GM19467 (cell line): ENCODE results near the gene SALL2.
A peak's percentile ranks its signal among the peaks of the same experiment; 100 is the strongest.

Source experiments
- ATAC-seq: cut with Tn5 transposase; IDR thresholded peaks from one replicate; pipeline ENCODE4 v1.9.1; 2021; ENCODE audit warnings: mild to moderate bottlenecking, moderate library complexity; ENCODE audit not compliant: unreplicated experiment

The SALL2 gene

GRCh38 chr14:21528381-21529348 is 2.5 kb upstream of the SALL2 start:
- no peak for ATAC-seq

GRCh38 chr14:21527318-21527679 is 1.2 kb upstream of the SALL2 start:
- no peak for ATAC-seq

DNA sequence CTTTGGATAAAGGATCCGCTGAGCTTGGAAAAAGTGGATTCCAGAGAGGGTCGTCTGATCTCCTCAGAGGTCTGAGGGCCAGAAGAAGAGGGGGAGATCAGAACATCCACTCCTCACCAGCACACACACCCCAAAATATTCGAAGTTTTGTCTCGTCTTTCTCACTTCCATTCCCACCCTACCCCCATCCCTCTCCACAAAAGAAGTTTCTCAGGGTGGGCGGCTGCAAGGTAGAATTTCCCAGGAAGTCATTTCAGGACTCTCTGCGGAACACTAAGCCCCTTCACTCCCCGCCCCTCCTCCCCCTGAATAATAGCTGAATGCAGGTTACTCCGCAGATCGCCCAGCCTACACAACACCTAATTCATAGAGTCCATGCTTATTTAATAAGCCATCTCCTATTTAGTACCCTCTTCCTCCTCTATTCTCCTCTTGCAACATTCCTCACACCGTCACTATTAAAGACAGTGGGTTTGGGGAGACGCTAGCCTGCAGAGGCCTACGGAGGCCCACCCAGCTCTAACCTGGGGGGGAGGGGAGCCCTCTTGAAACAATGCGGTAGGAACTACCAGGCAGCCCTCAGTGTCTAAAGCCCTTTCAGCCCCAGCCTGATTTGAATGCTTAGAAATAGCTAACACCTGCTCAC is 649 bp upstream of the SALL2 start:
- ATAC-seq, result no peak

DNA sequence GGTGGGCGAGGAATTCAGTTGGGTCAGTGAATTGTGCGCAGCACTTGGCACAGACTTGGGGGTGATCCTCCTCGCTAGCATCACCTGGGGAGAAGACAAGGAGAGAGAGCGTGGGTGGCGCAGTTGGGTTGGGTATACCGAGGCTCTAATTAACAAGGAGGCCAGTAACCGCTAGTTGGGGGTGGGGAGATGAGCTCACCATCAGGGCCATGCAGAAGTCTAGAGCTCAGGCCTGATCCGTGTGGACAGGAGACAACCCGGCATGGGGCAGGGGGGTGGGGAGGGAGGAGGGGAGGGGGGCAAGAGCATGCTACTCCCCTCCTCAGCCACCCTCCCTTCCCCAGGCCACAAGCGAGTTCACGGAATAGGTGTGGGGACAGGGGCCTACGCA is 580 bp downstream of the SALL2 start:
- no peak for ATAC-seq

DNA sequence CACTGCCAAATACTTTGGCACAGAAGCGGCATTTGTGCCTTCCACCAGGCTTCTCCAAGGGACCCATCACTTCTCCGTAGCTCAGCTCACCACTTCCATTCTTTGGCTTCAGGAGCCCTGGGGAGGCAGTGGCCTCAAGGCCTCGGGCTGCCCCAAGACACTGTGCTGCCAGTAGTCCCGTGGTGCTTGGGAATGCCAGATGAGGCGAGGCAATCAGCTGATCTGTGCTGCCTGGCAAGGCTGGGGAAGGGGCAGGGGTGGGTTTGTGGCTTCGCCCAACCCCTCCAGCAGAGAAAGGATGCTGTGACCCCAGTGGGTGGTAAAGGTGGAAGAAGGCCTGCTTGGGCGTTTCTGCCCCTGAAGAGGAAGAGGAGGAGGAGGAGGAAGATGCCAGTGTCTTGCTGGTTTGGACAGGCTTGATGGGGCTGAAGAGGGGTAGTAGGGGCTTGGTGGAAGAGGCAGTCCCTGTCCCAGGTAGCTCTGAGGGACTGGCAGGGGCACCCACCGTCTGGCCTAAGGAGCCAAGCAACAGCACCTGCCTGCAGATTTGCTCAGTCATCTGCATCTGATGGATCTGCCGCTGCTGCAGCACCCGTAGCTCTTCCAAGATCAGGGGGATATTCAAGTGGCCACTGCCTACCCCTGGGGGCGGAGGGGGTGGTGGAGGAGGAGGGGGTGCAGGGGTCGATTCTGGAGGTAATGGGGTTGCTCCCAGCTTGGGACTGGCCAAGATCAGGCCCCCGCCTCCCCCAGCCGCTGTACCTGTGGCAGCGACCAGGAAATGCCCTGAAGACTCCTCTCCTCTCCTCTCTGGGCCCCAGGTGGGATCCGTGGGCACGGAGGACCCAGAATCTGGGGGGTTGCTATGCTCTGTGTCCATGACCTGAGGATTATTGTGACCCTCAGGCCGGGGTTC is 1.3 kb downstream of the SALL2 start:
- no peak for ATAC-seq

- no peak for ATAC-seq
Measured at GRCh38 chr14:21523203-21523602, 2.9 kb downstream of the SALL2 start.

GRCh38 chr14:21521501-21521900 is 4.6 kb downstream of the SALL2 start:
- ATAC-seq, result no peak

DNA sequence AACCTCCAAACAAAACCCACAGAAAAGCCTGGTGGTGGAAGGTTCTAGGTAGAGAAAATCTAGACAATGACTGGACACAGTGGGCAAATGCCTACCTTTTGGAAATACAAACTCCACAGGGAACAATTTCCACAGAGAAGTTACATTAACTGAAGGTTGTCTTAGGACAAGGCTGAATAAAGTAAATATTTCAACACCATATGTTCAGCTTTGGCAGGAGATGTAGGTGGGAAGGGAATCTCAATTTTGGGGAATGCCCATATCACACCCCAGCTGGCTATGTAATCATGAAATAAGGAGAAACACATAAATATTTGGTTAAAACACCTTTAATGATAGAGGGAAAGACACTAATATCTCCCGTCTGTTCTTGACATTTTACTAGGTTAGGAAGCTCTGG is 5.4 kb downstream of the SALL2 start:
- no peak for ATAC-seq

DNA sequence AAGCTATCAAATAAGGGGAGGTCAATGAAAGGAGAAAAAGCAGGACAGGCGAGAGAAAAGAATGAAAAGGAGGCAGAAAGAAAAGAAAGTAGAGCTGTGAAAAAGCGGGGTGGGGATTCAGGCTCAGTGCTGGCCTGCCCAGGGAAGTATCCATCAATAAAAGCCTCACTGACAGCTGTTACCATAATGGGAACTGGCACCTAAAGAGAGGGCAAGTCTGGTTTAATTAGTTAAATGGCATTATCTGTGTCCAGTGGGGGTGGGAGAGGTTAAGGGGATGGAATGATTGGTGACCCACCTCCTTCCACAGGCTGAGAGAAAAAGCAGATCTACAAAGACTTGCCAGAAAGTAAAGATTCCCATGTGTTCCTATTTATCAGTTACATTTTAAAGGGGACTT is 7.4 kb downstream of the SALL2 start:
- no peak for ATAC-seq

DNA sequence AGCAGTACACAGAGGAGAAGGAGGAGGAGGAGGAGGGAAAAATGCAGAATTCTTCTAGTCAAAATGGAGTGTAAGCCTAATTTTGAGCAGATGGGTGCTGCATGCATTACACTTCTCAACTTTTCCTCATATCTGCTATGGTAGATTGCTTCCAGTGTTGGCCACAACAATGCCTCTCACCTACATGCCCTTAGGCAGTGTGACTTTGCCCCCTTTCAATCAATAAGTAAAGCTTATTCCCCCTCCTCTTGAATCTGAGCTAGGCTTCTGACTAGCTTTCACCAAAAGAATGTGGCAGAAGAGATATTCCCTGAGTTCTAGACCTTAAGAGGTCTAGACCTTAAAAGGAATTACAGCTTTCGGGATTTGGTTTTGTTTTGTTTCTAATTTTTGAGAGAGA is 11.8 kb downstream of the SALL2 start:
- no peak for ATAC-seq

DNA sequence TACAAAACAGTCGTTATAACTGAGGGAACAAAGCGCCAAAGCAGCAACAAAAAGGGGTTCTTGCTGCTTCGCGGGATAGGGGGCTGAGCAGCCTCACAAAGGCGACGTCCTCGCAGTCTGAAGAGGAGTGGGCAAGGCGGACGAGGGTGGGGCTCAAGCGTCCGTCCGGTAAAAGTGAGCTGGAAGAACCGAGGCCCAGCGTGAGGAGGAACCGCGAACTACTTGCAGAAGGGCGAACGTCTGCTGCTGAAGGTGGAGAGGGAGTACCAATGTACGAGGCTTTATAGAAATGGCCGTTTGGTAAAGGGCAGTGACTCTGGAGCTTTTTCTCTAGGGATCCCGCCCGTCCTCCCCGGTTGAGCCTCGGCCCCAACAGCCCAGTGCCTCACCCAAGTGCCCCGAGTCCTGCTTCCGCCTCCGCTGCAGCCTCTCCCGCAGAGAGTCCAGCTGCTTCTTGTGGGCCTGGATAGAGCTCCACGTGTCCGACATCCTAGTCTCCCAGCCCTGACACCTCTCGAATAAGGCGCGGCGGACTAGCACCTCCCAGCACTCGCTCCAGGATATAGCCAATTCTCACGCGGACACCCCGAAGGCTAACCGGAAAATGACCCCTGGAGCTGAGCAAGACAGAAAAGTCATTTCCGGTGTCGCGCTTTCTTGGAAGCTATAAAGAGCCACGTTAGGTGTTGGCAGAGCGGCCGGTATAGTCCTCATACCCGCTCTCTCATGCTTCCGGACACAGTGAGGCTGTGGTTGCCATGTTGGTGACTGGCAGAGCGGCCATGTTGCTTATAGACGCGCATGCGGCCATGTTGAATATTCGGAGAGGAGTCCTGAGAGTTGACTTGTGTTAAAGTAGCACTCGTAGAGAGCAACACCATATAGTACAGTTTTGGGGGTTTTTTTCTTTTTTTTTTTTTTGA is 15.2 kb downstream of the SALL2 start, which contains the start of gene METTL3:
Gene METTL3 (minus strand): TSS at position 606 of the 923 bp plus-strand sequence. CDS start 117 bp downstream, at position 489.
- peak; percentile 99 for ATAC-seq

DNA sequence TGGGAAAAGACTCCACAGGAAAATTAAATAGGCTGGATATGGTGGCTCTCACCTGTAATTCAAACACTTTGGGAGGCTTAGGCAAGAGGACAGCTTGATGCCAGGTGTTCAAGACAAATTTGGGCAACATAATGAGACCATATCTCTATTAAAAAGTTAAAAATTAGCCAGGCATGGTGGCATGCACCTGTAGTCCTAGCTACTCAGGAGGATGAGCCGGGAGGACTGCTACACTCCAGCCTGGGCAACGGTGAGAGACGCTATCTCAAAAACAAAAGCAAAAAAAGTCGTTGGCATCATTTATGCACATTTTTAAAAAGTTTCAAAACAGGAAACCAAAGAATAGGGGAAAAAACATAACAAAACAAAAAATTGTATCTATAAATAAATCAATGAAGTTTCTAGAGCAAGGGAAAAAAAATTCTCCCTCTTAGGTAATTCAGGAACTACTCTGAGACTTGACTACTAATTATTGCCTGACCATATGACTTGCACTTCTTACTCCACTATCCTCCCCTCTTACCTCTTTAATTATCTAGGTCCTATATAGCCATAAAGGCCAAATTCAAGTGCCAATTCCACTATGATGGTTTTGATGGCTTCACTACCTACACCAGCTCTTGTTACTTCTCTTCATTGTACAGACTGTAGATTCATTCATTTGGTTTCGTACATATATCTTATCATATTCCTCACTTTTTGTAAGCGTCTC is 16.6 kb downstream of the SALL2 start:
- ATAC-seq, result no peak

- no peak for ATAC-seq
Measured at GRCh38 chr14:21506557-21506956, 19.6 kb downstream of the SALL2 start.

DNA sequence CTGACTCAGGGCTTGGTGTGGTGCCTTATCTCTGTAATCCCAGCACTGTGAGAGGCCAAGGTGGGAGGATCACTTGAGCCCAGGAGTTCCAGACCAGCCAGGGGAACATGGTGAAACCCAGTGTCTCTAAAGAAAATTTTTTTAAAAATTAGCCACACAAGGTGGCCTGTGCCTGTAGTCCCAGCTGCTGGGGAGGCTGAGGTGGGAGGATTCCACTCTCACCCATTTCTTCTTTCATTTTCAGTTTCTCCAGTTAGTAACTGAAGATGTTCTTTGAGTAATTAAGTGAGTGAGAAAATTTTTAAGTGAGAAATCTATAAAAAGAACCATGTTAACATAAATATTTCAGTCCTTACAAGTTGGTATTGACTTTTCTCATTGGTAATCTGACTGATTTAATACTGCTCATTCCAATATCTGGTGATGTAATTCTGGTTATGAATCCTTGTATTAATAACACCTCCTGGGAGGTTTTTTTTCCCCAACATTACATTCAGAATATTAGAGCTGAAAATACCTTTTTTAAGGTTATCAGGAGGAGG is 21.1 kb downstream of the SALL2 start:
- peak; percentile 72 for ATAC-seq

GRCh38 chr14:21503376-21503775 is 22.8 kb downstream of the SALL2 start:
- no peak for ATAC-seq

DNA sequence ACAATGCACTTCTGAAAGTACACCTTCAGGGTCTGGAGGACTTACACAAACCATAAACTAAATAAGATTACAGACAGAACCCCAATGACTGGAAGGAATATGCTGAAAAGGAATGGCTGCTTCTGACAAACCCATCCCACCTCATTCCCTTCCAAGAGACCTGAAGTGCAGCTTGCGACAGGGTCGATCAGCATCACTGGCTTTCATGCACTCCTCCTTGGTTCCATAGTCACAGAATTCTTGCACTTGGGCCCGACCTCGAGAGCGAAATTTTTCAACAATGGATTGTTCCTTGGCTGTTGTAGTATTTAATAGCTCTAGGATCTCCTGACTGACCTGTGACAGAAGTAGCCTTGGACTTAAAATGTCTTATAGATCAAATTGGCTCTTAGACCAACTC is 24.6 kb downstream of the SALL2 start:
- ATAC-seq, result no peak

DNA sequence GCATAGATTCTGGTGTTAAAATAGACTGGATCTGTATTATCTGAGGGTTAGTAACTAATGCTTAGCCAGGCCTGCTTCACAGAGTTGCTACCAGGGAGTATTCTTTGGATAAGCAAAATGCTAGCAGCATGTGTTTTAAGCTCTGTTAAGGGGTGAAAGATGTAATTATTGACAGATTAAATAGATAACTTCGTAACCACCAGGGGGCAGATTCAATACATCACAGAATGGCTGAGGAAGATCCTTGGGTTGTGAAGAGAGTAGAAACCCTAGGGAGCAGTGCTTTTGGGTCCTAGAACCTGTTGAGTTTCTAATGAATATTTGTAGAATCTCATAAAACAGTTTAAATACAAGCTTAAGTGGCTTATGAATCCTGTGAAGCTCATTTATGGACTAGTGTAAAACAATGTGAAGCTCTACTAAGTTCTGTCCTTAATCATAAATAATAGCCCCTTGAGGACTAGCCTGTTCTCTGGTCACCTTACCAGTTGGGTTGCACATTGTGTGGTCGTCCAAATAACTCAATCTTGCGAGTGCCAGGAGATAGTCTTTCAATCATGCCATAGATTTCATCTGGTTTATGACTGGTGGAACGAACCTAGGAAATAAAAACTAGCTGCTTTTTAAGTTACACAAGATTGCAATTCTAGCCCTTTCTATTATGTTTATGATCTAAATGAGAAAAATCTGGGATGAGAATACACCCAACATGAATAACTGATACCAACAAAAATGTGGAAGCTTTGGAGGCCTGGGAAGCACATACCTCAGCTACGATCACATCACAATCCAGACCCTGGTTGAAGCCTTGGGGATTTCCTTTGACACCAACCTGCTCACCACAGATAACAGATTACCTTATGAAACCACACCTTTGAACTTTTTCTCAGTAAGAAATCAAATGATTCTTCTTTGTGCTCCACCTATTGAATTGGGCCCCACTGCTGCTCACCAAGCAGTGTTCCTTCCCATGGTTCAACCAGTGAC is 27.3 kb downstream of the SALL2 start:
- ATAC-seq, result no peak

- ATAC-seq, result no peak
Measured at GRCh38 chr14:21496453-21496852, 29.7 kb downstream of the SALL2 start.
